ENCODE results near the gene HTR1D. TPM values are rescaled to one million over a fixed set of nuclear protein-coding genes. Genes with fewer than 3 reads are reported as not detected.

The HTR1D gene
- polyA plus RNA-seq, 2 of the 4 experiments (the other 2 are of a cell fraction), result 8.5 to 11.4 TPM

- peak in 1 of 2 experiments; percentile 84 for DNase-seq (ENCODE audit: low read depth in 1 of 2, low spot score in 1 of 2)
- Histone ChIP-seq H3K4me3 (no peak overlapping the region), H3K4me2 (peak overlapping the region; percentile 62), H3K4me1 (peaks cover 77% of the 10 kb centered on the region), H3K9me3 (no peaks in the 10 kb centered on the region), H3K27ac (peak overlapping the region; percentile 97 to 98)
- WGBS (ENCODE audit: missing lambda C conversion rate), result 3% methylated on average over 4 of the region's 4 CpGs
- FAIRE-seq, result no peak
- peak; percentile 52 to 62 for ATAC-seq
- POLR2A ChIA-PET, result no interaction called here
- CTCF ChIA-PET, result interaction anchor here (0.9 to 6.5 kb wide), 8 partner anchors 10 to 100 kb away, joined by 3 to 46 read pairs (median 10); partner anchors contain the start of gene HTR1D
- TF ChIP-seq SREBF2 (IDR thresholded peaks at IDR 0.05) (no peak), RAD21 (conservative IDR thresholded peaks at IDR 0.05 in 1 of 2, IDR thresholded peaks at IDR 0.05 in 1 of 2) (no peak), ESRRA (IDR thresholded peaks at IDR 0.05; ENCODE audit: borderline replicate concordance, low read length) (no peak), KDM1A (IDR thresholded peaks at IDR 0.05; ENCODE audit: low read depth) (no peak), JUNB (IDR thresholded peaks at IDR 0.05) (peak; percentile 49; the same call in 1 of the 2 replicates), HOXA7 (CRISPR knock-in tag; IDR thresholded peaks at IDR 0.05) (no peak), EP300 (IDR thresholded peaks at IDR 0.05) (no peak), USF2 (IDR thresholded peaks at IDR 0.05) (no peak), RNF2 (IDR thresholded peaks at IDR 0.05; ENCODE audit: borderline replicate concordance, low read depth) (no peak), KDM5A (IDR thresholded peaks at IDR 0.05) (no peak), HDAC2 (IDR thresholded peaks at IDR 0.05) (no peak), REST (IDR thresholded peaks at IDR 0.05) (no peak), FOSL2 (IDR thresholded peaks at IDR 0.05) (peak; percentile 53; the same call in 1 of the 2 replicates), FOSL2 (CRISPR knock-in tag; IDR thresholded peaks at IDR 0.05) (peak; percentile 84), MAX (IDR thresholded peaks at IDR 0.05) (peak; percentile 44), RARB (CRISPR knock-in tag; IDR thresholded peaks at IDR 0.05) (peak; percentile 32; the same call in 1 of the 2 replicates), HMGXB4 (CRISPR knock-in tag; IDR thresholded peaks at IDR 0.05; ENCODE audit: borderline replicate concordance) (no peak), CBX8 (IDR thresholded peaks at IDR 0.05) (no peak), TFCP2L1 (CRISPR knock-in tag; IDR thresholded peaks at IDR 0.05) (no peak), ELK1 (IDR thresholded peaks at IDR 0.05; ENCODE audit: low read depth, low read length) (no peak), HOXB13 (CRISPR knock-in tag; IDR thresholded peaks at IDR 0.05; ENCODE audit: low read depth) (no peak), PBX3 (IDR thresholded peaks at IDR 0.05) (no peak), CTCF (IDR thresholded peaks at IDR 0.05) (no peak), ZNF302 (CRISPR knock-in tag; IDR thresholded peaks at IDR 0.05) (no peak), NR3C1 (IDR thresholded peaks at IDR 0.05) (no peak), PHF8 (IDR thresholded peaks at IDR 0.05; ENCODE audit: borderline replicate concordance, low read depth) (no peak), POLR2A (IDR thresholded peaks at IDR 0.05; ENCODE audit: low read length) (no peak), EHMT2 (IDR thresholded peaks at IDR 0.05; ENCODE audit: low read depth) (no peak), CHD2 (IDR thresholded peaks at IDR 0.05; ENCODE audit: low read length, partially characterized antibody) (no peak), BHLHE40 (IDR thresholded peaks at IDR 0.05; ENCODE audit: low read depth, low read length) (no peak), SMC3 (IDR thresholded peaks at IDR 0.05) (no peak), CBX2 (IDR thresholded peaks at IDR 0.05; ENCODE audit: borderline replicate concordance, low read depth) (no peak)
Observed at GRCh38 chr1:23198373-23198772, 18.9 kb downstream of the HTR1D start.
